LoVo (cell line): ENCODE results near the gene S1PR3.
"Not testable (repeated sequence)": the region's sequence is repeated elsewhere in the genome, so short reads cannot be mapped to it uniquely, and the experiment has no call there.

Experiments
- DNase-seq: peaks from one replicate; pipeline ENCODE4 v3.0.0-alpha.2; 2016; ENCODE audit warnings: low spot score

The S1PR3 gene

DNA sequence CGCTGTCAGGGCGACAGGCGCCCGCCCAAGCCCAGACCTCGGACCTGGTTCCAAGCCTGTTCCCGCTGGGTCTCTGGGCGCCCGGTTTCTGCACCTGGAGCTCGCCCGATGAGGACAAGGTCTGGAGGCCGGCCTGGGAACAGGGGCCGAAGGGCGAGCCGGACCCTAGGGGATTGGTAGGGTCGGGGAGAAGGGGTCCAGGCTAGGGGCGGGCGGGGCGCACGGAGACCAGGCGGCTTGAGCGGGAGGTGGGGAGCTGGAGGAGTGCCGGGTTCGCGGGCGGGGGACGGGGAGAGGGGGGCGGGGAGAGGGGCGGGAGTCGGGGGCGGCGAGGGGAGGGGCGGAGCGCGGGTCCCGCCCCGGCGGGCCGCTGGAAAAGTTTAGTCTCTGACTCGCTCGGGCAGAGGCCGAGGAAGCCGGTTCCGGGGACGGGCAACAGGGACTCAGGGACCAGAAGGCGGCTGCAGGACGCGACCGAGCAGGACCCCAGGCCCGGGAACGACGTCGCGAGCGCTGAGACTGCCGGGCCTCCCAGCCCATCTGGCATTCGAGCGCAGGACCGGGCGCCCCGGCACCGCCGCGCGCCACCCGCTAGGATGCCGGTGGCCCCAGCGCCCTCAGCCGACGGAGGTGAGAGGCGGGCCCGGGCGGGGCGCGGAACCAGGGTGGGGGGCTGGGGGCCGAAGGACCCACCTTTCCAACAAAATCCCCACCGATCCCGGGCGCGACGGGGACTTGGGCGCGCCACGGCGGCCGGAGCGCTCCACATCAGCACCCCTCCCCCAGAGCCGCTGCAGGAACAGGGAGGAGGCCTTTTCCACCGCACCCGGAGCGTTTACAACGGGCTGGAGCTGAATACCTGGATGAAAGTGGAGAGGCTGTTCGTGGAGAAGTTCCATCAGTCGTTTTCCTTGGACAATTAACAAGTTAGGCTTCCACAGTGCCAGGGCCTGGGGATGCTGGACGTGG lies at the start of gene S1PR3:
Gene S1PR3 (plus strand): TSS at position 403 of the 969 bp plus-strand sequence. CDS start 9,733 bp downstream, outside the sequence.
- DNase-seq = no peak

DNA sequence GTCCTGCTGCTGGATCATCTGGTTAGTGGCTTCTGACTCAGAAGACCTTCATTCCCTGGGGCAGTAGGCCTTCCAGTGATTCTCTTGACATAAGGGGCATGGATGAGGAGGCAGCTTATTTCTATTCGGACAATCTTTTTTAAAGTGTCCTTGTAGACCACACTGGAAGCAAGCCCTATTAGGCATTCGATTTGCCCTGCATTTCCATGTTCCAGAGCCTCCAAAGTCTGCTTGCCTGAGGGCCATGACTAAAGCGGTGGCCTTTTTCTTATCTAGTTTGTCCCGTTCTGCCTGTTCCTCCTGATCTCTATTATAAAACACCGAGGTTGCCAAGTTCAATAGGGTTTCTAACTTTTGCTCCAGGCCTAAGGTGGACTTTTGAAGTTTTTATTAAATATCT lies 49.7 kb upstream of the S1PR3 start:
- DNase-seq = not testable (repeated sequence)

DNA sequence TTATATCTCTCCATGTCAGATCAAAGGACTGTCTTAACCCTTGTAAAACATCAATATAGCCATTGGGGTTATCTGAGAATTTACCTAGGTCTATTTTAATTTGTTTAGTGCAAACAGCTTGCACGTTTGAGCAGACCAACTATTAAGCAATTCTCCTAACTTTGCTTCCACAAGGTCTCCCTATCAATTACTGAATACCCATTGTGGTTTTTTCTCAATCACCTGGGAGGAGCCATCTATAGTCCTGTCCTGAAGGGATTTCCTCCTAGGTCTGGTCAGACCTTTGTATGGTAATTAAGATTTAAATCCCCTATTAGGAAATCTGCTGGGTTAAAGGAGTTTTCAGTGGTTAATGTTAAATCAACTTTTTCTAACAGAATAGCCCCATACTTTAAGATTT lies 48.9 kb upstream of the S1PR3 start:
- no peak for DNase-seq

DNA sequence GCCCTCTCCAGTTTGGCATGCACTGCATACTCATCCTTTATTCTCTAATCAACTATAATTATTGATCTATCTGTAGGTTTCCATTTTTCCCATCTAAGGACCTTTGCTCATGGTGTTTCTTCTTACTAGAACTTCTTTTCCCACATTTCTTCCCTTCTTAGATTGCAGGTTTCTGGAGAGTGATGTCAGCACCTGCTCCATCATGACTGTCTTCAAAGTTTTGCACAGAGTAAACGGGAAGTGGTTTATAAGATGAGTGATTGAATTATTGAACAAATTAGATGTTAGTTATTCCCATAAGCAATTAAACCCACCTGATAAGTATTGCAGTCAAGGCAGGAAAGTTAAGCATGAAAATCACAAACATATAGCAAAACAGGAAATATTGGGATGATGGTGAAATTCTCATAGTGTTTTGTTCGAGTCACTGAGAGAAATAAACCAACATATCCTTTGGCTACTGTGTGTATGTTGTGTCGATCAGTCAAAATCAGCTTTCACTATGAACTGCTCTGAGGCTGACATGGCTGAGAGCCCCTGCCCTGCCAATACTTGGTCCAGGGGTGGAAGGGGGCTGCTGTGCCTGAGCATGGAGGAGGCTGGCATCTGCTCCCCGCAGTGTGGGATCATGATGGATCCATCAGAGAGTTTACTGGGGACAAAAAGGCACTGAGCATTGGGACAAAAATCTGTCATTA lies 45.5 kb upstream of the S1PR3 start:
- no peak for DNase-seq

DNA sequence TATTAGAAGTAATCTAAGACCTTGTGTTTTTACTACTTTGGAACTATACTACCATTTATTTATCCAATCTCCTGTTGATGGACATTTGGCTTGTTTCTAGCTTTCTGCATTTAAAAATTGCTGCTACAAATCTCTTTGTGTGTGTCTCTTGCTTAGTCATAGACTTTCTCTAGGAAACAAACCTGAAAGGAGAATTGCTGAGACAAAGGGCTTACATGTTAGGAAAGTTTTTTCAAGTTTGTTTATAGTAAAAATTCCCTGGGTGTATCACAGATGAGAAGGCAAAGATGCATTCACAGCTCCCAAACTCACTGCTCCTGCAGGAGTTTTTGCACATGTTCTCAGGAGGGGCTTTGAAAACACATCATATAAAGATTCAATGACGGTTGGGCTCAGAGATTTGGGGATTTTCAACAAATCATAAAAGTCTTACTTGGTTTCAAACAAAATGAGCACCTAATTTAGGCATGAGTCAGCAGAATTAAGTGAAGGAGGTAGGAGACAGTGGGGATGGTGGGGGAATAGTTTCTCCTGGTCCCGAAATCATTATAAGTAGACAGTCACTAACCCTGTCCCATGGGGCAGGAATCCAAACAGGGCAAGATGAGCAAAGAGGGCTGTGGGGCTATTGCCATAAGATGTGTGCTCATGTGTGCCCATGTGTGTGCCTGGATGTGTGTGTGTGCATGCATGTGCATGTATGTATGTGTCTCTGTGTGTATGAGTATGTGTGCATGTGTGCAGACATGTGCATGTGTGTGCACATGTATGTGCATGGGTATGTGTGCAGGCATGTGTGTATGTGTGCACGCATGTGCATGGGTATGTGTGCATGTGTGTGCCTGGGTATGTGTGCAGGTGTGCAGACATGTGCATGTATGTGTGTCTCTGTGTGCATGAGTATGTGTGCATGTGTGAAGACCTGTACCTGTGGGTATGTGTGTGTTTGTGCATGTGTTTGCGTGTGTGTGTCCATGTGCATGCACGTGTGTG lies 43.4 kb upstream of the S1PR3 start:
- no peak for DNase-seq

DNA sequence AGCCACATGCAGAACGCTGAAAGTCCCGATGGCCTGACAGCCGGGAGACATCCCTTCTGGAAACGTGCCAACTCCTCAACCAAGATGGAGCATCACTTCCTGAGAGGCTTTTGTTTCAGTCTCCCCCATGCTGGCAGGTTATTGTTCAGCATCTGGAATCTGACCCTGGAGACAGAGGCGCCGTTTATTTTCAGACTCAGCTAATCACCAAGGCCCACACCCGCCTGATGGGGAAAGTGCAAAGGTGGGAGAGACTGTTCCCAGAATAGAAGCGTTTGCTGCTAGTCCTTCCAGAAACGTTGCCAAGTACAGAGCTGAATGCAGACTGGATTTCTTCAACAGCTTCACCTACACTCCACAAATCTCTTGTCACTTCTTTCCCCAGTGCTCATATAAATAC lies 41.8 kb upstream of the S1PR3 start:
- no peak for DNase-seq

DNA sequence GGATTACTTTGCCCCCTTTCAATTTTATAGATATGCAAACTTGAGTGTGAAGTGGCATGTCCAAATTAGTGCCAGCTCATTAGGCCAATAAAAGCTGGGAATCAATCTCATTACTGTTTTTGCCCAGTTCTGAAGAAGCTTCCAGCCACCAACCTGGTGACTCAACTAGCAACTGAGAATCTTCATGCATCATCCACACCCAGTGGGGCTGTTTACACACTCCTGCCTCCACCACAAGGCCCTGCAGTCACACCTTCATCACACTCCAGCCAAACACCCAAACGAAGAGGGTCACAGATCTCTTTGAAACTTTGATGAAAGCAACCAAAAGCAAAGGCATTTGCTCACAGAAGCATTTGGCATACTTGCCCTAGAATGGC lies 41.3 kb upstream of the S1PR3 start:
- DNase-seq = no peak

DNA sequence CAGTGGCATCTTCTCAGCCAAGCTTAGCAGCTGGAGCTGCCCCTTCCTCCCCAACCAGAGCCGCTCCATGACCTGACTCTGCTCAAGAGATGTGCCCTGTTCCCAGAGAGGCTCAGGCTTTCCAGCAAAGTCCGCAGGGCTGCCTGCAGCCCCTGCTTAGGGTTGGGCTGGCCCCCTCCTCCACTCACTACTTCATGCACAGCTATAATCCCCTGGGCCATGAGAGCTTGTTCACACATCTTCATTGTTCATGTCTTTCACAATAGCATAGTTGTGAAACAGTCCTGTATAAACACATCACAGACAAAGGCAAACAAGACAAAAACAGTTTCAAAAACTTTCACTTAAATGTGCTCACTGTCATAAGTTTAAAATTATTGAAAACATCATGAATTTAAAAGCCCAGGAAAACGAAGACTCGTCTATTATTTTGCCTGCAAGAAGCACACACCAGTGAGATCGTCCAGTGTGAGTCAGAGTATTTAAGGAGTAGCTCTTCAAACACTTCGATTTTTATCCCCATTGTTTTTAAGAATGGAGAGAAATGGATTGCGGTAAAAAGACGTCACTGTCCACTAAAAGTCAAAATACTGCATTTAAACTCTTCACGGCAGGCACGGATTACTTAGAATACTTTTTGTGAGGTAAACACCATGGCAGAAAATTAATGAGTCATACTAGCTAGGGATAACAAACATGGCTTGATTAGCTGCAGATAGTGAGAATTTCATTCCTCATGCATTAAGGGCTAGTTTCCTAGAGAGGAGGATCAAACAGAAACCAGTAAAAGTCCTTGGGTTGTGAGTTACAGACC lies 40.7 kb upstream of the S1PR3 start:
- DNase-seq = no peak

DNA sequence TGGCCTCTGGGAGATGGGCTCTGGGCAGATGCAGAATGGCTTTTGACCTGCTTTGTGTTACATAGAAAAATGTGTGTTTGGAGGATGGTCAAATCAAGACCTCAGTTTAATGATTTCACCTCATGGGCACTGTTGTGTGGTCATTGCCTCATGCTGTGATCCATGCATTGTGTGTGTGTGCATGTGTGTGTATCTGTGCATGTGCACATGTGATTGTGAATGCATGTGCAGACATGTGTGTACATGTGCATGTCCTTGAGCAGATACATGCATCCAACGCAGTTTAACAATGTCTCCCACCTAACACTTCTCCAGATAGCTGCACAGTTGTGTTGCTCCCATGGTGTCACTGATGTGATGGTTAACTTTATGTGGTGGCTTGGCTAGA lies 40.1 kb upstream of the S1PR3 start:
- DNase-seq = no peak

DNA sequence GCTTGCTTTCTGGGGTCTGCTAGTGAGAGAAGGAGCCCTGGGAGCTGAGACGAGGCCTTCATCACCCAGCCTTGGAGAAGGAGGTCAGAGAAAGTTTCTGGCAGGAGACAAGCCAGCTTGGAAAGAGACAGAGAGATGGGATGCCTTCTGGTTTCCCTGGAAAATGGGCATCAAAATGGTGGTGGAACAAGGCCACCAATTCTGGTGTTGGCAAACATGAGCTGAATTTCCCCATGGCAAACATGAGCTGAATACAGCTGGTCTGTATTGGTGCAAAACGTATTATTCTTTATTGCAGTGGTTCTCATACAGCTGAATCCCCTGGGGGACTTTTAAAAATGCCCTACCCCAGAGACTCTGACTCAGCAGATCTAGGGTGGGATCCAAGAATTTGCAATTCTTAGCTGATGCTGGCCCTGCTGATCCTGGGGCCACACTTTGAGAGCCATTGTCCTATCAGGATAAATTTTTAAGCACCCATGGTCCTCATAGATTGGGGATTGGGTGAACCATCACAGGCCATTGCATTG lies 39.1 kb upstream of the S1PR3 start:
- DNase-seq = no peak

DNA sequence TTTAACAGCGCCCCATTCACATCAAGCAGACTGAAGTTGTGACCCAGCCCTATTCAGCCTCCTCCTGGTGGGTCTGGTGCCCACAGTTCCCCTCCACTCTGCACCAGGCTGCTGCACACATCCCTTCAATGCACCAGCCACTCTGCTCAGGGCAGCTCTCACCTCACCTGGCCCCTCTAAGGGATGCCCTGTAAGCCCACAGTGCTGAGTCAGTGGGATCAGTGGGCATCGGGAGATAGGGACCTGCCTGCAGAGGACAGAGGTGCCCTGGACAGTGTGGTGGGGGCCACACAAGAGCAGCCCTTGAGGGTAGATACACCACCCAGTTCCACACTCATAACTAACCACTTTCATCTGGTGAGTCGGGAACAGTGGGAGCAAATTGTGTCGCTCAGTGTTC lies 38.3 kb upstream of the S1PR3 start:
- no peak for DNase-seq

DNA sequence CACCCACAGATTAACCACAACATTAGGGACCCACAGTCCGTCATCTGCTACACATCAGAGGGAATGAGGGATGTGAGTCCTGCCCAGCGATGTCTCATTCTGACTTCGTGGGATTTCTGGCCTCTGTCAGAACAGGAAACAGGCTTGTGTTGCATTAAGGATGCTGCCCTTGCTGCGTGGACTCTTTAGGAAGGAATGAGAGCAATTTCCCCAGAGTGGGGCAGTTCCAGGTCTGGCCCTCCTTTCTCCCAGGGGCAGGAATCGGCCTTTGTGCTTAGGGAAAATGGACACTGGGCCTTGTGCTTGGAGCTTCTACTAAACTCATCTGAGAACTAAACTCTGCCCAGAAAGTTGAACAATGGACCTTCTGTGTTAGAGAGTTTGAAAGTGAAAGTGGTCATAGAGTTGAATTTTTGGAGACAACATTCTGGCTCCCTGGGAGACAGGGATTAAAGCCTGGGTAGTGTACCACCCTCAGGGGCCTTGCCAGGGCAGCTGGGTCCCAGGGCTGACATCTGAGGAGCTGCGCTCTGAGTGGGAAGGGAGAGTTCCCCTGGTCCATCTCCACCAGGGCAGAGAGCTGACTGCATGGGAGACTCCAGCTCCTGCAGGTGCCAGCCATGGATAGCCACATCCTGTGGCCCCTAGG lies 37.8 kb upstream of the S1PR3 start:
- no peak for DNase-seq

DNA sequence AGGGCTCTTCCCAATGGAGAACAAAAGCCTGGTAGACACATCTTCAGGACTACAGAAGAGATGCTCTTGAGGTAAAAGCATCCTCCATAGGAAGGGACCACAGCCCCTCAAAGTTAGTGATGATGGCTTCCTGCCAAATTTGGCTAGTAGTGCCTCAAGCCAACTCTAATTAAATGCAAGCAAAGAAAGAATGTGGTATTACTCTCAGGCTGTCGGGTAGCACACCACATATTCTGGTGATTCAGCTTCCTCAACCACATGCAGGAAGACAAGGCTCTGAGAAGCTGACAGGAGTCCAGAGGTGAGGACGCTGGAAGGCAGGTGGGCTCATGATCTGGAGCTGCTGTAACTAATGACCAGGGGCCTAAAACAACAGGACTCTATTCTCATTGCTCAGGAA lies 37.2 kb upstream of the S1PR3 start:
- no peak for DNase-seq

DNA sequence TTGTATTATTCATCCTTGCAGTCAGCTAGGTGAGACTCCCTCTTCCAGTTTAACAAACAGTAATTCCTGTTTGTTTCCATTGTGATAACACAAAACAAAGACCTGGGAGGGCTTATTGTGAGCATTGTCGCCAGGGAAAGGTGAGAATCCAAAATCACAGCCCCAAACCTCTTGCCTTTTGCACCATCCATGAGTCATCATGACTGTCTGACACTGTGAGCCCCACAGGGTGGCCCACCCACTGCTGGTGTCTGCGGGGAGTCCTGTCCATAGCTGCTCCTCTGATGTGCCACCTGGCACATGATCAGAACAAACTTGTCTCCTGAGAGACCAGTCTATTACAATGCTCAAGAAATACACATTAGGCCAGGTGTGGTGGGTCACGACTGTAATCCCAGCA lies 33.7 kb upstream of the S1PR3 start:
- no peak for DNase-seq

DNA sequence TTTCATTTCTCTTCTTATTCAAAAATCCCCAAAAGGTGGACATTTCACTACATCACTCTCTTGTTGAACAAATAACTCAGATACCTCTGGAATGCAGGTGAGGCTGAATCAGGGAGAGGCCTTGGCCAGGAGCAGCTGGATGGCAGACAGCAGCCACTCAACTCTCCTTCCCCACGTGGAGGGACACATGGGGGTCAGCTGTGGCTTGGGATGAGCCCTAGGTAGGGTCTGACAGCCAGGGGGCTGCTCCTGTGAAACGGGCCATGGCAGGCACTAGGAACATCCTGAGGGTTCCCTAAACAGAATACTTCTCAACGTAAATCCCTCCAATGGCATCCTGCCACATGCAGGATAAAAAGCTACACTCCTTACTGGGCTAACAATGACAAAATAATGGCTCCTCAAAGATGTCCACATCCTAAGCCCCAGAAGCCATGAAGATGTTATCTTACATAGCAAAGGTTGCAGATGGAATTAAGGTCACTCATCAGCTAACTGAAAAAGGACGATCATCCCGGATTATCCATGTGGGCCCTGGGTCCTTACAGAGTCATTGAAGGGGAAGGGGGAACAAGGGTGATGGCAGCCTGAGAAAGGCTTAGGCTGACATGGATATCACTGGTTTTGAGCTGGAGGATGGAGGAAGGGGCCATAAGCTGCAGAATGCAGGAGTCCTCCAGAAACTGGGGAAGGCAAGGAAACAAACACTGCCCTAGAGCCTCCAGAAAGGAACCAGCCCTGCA lies 31.4 kb upstream of the S1PR3 start:
- no peak for DNase-seq

DNA sequence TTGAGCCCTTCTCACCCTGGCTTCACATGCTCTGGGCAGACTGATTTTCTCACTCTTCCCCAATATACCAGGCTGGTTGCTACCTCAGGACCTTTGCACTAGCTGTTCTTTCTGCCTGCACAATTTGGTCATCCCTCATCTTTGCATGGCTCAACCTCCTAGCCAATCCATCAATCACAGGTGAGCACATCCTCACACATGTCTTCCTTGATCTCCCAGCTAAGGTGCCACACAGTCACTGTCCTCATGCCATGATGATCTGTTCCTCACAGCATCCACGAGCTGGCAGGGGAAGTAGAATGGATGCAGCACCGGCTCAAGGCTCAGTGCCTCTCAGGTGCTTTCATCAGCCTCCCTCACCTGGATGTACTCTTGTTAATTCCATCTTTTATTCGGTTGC lies 30.6 kb upstream of the S1PR3 start:
- no peak for DNase-seq

DNA sequence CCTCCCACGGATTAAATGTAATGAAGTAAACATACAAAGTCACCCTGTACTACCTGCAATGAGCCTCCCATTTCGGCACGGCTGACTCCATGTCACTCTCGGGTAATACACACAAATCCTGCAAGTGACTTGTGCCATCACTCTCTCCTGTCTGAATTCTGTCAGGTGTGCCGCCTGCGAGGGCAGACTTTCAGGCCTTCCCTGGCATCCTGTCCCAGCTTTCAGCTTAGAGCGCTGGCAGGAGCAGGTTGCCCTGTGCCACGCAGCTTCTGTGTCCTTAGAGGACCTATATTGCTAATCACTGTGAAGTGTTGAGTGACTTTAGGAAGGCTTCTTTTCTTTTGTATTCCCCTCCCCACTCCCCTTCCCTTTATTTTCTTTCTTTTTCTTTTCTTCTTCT lies 25.8 kb upstream of the S1PR3 start:
- no peak for DNase-seq

DNA sequence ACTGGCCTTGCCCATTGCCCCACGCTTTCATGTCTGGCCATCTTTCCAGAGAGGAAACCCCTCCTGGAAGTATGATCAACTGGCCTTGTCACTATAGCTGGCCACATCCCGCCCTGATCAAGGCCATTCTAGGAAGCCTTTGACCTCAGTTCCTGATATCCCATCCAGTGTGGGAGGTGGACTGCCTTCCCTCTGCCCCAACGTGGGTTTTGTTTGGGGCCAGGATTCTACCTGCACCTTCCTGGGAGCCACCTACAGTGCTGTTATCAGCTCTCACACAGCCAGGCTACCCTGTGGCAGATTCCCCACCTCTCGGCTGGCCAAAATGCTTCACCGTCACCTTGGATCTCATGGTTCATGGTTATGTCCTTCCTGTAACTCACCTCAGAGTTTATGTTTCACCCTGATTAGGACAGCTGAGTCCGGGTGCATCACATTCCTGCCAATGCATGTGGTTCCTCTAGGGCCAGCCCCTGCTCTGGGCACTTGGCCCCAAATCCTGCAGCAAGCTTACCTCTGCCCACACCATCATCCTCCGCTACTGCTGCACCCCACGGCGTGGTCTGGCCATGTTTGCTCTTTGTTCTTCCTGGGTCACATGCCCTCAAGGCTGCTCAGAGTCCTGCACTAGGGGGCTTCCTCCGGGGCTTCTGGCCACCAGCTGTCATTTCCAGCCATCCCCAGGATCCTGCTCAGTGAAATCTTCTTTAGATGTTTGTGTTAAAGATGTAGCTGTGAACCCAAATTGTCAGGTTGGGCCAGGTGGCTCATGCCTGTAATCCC lies 24.2 kb upstream of the S1PR3 start:
- DNase-seq = no peak

DNA sequence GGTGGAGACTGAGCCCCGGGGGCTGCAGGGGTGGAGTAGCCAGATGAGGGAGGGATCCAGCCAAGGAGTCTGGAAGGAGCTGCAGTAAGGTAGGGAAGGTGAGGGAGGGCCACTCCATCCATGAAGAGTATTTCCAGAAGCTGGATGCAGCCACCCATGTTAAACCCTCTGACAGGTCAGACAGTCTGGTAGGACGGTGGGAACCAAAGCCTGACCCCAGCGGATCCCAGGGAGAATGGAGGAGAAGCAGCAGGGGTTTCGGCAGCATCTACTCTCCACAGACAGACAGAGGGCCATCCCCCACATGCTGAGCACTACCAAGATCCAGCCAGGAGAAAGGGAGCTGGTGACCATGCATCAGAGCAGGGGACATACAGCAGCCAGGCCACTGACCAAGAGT lies 22.5 kb upstream of the S1PR3 start:
- no peak for DNase-seq
